ENCODE measurements around the gene PIGU.
"Not testable (repeated sequence)": the region's sequence is repeated elsewhere in the genome, so short reads cannot be mapped to it uniquely, and the experiment has no call there.

PIGU gene, protein sequence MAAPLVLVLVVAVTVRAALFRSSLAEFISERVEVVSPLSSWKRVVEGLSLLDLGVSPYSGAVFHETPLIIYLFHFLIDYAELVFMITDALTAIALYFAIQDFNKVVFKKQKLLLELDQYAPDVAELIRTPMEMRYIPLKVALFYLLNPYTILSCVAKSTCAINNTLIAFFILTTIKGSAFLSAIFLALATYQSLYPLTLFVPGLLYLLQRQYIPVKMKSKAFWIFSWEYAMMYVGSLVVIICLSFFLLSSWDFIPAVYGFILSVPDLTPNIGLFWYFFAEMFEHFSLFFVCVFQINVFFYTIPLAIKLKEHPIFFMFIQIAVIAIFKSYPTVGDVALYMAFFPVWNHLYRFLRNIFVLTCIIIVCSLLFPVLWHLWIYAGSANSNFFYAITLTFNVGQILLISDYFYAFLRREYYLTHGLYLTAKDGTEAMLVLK

GRCh38 chr20:34676642-34677373 is at the start of gene PIGU:
PIGU (minus strand) TSS chr20:34677092; CDS start chr20:34677085, 7 bp downstream.
- DNase-seq (ENCODE audit: low spot score): peak; percentile 93

DNA sequence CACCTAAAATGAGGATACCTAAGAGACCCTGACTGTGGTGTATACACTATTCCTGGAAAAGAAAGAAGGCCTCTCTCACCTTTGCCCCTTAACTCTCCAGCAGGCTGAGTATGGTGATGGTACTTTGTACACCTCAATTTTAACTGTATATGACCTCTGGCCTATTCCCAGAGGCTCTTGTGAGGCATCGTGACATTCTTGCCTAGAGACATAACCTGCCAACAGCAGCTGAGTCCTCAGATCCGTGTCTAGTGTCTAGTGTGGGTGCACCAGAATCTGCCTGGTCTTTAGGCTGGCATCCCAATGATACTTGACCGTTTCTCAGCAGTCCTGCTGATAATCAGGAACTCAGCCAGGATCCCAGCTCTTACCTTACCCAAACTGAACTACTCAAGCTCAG is 47.3 kb upstream of the PIGU start:
- no peak for DNase-seq (ENCODE audit: low spot score)

GRCh38 chr20:34722560-34722959 is 45.7 kb upstream of the PIGU start:
- not testable (repeated sequence) for DNase-seq (ENCODE audit: low spot score)

GRCh38 chr20:34720266-34720665 is 43.4 kb upstream of the PIGU start:
- DNase-seq (ENCODE audit: low spot score): no peak

DNA sequence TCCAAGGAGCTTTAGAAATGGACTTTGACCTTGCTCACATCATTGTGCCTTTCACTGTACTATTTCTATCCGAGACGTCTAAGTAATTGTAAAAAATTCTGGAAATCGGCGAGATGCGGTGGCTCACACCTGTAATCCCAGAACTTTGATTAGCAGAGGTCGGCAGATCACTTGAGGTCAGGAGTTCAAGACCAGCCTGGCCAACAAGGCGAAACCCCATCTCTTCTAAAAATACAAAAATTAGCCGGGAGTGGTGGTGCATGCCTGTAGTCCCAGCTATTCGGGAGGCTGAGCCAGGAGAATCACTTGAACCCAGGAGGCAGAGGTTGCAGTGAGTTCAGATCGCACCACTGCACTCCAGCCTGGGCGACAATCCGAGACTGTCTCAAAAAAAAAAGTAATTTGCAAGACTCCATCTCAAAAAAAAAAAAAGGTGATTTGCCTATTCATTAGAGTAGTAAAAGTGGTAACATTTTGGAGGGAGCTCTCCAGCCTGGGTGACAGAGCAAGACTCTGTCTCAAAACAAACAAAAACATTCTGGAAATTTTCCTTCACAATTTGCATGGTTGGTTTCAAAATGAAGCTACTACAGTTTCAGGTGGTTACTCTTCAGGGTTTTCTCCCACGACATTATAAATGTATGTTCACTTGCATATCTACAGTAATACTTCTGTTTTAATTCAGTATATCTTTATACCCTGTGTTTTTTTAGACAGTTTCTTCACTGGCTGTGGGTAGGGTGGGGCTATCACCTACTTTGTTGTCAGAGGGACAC is 42.5 kb upstream of the PIGU start:
- not testable (repeated sequence) for DNase-seq (ENCODE audit: low spot score)

- DNase-seq (ENCODE audit: low spot score): no peak
These were observed 40.6 kb upstream of the PIGU start for GRCh38 chr20:34717230-34718095.

DNA sequence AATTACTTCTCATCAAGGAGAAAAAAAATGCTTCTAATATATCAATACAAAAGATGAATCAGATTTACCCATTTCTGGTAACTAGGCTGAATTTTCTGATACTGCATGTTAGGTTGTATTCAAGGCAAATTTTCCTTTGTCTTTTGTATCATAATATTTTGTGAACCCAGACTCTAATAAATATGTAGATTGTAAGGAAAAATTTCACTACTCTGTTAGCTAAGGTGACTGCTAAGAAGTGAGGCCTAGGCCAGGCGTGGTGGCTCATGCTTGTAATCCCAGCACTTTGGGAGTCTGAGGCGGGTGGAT is 40.0 kb upstream of the PIGU start:
- no peak for DNase-seq (ENCODE audit: low spot score)

DNA sequence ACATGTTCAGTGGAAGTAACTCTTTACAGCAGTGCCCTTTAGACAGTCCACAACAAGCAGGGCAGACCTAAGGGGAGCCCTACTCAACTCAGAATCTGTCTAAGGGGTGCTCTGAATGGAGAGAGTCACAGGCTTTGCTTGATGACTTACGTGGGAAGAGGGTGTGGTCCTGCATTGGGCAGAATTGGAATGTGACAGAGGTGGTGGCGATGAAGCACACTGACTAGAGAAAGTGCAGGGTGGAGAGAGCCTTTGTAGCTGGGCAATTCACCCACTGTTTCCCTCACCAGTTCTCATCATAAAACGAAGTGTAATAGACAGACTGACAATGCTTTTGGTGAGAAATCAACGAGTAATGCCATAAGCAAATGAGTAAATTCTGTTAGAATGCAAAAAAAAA is 38.5 kb upstream of the PIGU start:
- DNase-seq (ENCODE audit: low spot score): no peak

DNA sequence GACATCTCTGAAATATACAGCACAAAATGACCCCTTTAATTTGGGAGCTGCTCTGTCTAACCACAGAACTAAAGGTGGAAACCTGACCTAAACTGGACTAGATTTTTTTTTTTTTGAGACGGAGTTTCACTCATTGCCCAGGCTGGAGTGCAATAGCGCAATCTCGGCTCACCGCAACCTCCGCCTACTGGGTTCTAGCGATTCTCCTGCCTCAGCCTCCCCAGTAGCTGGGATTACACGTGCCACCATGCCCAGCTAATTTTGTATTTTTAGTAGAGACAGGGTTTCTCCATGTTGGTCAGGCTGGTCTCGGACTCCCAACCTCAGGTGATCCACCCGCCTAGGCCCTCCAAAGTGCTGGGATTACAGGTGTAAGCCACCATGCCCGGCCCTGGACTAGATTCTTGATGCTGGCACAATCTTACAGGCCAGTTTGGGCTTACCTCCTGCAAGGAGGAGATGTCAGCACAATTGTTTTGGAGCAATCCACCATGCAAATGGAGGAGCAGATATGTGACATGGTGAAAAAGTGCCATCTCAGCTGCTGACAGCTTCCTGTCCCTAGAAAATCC is 37.1 kb upstream of the PIGU start:
- not testable (repeated sequence) for DNase-seq (ENCODE audit: low spot score)

DNA sequence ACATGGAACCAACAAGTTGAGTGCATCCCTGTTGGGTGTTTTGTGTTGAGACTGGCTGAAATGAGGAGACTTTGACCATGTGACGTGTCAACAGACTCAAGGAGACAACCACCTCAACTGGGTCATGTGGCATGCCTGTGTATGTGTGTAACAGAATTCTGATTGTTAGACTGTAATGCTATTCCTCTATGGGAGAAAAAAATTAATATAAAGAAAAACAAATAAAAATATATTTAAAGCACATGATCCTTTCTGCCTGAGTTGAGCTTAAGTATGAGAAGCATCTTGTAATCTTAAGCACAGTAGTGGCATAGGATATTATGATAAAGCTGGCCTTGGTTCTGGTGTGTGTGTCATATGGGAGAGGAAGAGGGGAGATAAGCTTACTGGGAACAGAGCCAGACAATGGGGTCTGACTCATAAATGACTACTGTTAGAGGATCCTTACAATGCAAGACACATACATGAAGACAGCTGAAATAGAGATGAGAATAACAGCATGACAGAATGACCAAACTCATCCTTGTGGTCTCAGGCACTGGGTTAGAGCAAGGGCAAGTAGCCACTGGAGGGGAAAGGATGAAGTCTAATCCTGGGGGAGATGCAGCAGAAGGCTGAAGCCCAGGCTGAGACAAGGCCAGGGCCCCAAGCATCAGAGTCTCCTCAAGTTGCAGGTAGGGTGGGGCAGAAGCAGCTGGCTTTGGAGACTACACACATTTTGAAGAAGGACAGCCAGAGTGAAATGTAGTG is 36.5 kb upstream of the PIGU start:
- no peak for DNase-seq (ENCODE audit: low spot score)

DNA sequence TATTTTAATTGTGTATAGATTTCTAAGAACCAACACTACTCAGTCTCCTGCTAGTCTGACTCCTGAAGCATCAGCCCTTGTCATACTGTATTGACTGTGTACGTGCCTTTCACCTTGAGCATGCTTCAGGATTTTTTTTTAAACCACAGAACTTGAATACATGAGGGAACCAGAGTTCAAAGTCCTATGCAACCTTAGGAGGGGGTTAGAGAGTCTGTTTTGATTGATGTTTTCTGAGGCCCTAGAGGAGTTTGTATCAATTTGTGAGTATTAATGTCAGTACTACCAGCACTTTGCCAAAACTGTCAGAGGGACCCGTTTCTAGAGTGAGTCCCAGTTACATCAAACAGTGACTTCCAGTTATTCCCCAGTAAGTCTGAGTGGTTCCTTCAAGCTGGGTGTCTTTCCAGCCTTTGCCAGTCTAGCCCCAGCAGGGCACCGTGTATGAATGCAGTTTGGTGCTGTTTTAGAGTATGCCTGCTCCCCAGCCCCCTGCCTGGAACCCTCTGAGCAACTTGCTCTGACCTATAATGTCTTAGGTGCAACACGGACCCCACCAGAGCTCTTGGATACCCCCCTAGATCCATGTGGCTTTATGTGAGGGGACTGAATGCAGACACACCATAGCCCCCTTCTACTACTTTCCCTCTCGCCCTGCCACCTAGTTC is 35.8 kb upstream of the PIGU start:
- no peak for DNase-seq (ENCODE audit: low spot score)

GRCh38 chr20:34711813-34712430 is 35.0 kb upstream of the PIGU start:
- DNase-seq (ENCODE audit: low spot score): no peak

DNA sequence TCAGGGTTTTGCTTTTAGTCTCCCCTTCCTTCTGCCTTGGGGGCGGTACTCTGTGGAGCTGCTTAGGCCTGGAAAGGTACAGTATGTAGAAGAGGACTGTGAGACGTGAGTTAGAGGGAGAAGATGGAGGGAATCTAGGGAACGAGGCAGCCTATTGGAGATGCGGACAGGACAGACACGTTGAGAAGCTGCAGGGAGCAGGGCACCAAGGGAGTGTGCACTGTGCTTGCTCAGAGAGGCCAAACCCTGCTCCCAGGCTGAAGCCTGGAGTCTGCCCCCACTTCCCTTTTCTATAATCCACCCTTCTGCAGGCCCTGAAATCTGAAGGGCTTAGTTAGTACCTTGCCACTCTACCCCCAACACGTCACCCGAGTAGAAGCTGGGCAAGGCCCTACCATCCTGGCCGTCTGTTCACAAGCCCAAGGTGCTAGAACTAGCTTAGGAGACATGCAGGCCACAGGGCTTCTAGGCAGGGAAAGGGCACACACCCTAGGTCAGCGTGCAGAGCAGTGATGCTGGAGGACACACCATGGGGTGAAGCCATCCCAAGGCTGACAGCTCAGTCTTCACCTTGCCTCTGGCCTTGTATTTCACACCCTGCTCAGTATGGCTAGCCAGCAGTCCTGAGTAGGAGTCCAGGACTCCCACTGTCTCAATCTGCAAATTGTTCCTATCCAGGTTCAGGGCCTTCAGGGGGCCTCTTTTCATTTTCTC is 34.1 kb upstream of the PIGU start:
- no peak for DNase-seq (ENCODE audit: low spot score)

GRCh38 chr20:34710568-34710839 is 33.6 kb upstream of the PIGU start:
- DNase-seq (ENCODE audit: low spot score): no peak

- DNase-seq (ENCODE audit: low spot score): no peak
These were observed 33.1 kb upstream of the PIGU start for GRCh38 chr20:34709831-34710567.

DNA sequence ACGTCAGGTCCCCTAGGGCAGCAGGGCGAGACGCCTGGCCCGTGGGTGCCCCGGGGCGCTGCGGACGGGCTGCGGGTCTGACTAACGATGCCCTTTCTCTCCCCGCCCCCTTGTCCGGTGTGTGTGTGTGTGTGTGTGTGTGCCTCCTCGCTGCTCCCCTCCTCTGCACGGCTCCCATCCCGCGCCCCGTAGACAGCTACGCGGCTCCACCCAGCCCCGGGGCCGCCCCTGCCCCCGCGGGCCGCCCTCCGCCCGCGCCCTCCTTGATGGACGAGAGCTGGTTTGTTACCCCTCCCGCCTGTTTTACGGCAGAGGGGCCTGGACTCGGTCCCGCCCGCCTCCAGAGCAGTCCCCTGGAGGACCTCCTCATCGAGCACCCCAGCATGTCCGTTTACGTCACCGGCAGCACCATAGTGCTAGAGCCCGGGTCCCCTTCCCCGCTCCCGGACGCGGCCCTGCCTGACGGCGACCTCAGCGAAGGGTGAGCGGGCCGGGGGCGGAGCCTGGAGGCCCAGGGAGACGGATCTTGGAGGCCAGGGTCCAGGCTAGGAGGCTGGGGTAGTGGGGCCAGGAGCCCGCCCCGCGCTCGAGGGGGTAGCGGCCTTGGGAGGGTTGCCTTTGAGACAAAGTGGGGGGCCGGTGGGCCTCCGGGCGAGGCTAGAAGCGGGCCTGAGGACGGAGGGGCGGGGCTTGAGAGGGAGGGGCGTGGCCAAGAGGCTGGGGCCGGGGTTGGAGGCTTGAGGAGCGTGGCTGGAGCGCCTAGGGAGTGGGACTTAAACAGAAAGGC is 32.3 kb upstream of the PIGU start:
- peak; percentile 67 for DNase-seq (ENCODE audit: low spot score)

DNA sequence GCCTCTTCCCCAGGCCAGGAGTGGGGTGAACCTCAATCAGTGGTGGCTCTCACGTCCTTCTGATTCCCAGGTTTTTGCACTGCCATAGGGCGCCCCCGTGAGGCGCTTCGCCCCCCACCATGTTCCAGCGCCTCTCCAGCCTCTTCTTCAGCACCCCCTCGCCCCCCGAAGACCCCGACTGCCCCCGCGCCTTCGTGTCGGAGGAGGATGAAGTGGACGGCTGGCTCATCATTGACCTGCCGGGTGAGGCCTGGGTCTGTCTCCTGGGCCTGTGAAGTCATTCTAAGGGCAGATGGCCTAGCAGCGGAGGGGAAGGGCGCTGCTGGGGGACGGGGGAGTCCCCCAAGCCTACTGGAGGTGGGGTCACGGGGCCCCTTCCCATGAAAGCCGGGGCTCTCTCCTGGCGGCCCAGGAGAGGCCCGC is 31.7 kb upstream of the PIGU start:
- peak; percentile 47 for DNase-seq (ENCODE audit: low spot score)

Measured in CD4-positive, alpha-beta T cell treated with Interleukin-6 at 100 ng/mL for 8 hours (primary cell).